ENCODE measurements around the gene RFFL. TPM values are rescaled to one million over a fixed set of nuclear protein-coding genes. Genes with fewer than 3 reads are reported as not detected.

RFFL gene
- total and polyA plus RNA-seq, 9 of the 15 experiments (the other 6 are each of a cell fraction or from before 2014, with no cell fraction given), result 3.4 to 18.1 (median 12.8) TPM

- TF ChIP-seq ZNF175 (CRISPR knock-in tag; IDR thresholded peaks at IDR 0.05; ENCODE audit: low read depth) (0 out of 2 replicates have a peak, but pooled peaks have one; percentile 28), U2AF1 (optimal IDR thresholded peaks at IDR 0.05; ENCODE audit: low read depth, low read length) (no peak), ILK (tag; IDR thresholded peaks at IDR 0.05; ENCODE audit: borderline replicate concordance, low read depth) (no peak), SMAD4 (CRISPR knock-in tag; conservative IDR thresholded peaks at IDR 0.05) (0 out of 2 replicates have a peak, but pooled peaks have one; percentile 33), CREM (IDR thresholded peaks at IDR 0.05; ENCODE audit: low read depth) (peak; percentile 61), MAZ (CRISPR knock-in tag; conservative IDR thresholded peaks at IDR 0.05 in 1 of 2, IDR thresholded peaks at IDR 0.05 in 1 of 2) (peak; percentile 66 to 71), CCNT2 (IDR thresholded peaks at IDR 0.05; ENCODE audit: borderline replicate concordance, extremely low read depth, insufficient read length, low read depth, low read length) (peak; percentile 4), FOSL1 (tag; conservative IDR thresholded peaks at IDR 0.05) (no peak), FUS (optimal IDR thresholded peaks at IDR 0.05; ENCODE audit: low read depth, low read length) (no peak), GABPA (tag; conservative IDR thresholded peaks at IDR 0.05; ENCODE audit: low read depth) (no peak; the same call in 1 of the 2 replicates), FOS (IDR thresholded peaks at IDR 0.05; ENCODE audit: extremely low read depth, insufficient read length) (no peak), ZNF253 (CRISPR knock-in tag; conservative IDR thresholded peaks at IDR 0.05) (no peak), YY1 (IDR thresholded peaks at IDR 0.05; ENCODE audit: borderline replicate concordance in 1 of 3, control insufficient read depth in 1 of 3, extremely low read depth in 1 of 3, insufficient read depth in 3 of 3, insufficient read length in 1 of 3, insufficient replicate concordance in 2 of 3, low read depth in 1 of 3, low read length in 2 of 3) (no peak), RBBP5 (IDR thresholded peaks at IDR 0.05; ENCODE audit: borderline replicate concordance, insufficient read depth, low read length, poor library complexity, severe bottlenecking) (peak; percentile 78), ELF2 (CRISPR knock-in tag; IDR thresholded peaks at IDR 0.05) (no peak), FOXJ3 (CRISPR knock-in tag; IDR thresholded peaks at IDR 0.05) (no peak), SFPQ (IDR thresholded peaks at IDR 0.05; ENCODE audit: low read depth, low read length) (no peak), TRIM24 (IDR thresholded peaks at IDR 0.05) (no peak), THRB (CRISPR knock-in tag; conservative IDR thresholded peaks at IDR 0.05) (no peak), ATF1 (CRISPR knock-in tag; IDR thresholded peaks at IDR 0.05) (no peak), ATF1 (tag; IDR thresholded peaks at IDR 0.05) (peak; percentile 72), ZKSCAN3 (CRISPR knock-in tag; IDR thresholded peaks at IDR 0.05) (no peak), SMC3 (conservative IDR thresholded peaks at IDR 0.05; ENCODE audit: insufficient read depth, low read depth, low read length) (0 out of 2 replicates have a peak, but pooled peaks have one; percentile 14), HMGN3 (IDR thresholded peaks at IDR 0.05; ENCODE audit: borderline replicate concordance, extremely low read depth, insufficient read length, low read depth, low read length) (peak; percentile 12)
Measured at GRCh38 chr17:34980681-34981537, 82.6 kb downstream of the RFFL start (continued).

Data from K562 (cell line).